Measurements from ENCODE around the gene SLC44A4.
"Not testable (repeated sequence)": the region's sequence is repeated elsewhere in the genome, so short reads cannot be mapped to it uniquely, and the experiment has no call there.

SLC44A4 gene

DNA sequence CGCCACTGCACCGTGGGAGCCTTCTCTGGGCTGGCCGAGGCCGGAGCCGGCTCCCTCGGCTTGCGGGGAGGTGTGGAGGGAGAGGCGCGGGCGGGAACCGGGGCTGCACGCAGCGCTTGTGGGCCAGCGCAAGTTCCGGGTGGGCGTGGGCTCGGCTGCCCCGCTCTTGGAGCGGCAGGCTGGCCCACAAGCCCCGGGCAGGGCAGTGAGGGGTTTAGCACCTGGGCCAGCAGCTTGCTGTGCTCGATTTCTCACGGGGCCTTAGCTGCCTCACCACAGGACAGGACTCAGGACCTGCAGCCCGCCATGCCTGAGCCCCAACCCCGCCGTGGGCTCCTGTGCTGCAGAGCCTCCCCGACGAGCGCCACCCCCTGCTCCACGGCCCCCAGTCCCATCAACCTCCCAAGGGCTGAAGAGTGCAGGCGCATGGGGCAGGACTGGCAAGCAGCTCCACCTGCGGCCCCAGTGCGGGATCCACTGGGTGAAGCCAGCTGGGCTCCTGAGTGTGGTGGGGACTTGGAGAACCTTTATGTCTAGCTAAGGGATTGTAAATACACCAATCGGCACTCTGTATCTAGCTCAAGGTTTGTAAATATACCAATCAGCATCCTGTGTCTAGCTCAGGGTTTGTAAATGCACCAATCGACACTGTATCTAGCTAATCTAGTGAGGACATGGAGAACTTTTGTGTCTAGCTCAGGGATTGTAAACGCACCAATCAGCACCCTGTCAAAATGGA, 26.6 kb downstream of the SLC44A4 start:
- not testable (repeated sequence) for DNase-seq

DNA sequence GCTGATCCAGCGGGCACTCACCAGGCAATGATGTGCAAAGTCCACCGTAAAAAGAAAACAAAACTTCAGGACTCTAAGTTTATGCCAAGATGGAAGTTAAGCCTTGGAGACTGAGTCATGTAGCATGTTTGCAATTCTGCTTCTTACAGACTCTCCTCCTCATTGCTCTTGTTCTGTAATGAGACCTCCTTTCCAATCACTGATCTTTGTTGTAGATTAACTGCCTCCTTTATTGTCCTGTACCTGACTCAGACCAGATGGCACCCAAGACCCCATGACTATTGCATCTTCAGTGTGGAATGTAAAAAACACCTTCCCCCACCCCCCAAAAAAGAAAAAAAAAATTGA, 27.3 kb downstream of the SLC44A4 start:
- no peak for DNase-seq

DNA sequence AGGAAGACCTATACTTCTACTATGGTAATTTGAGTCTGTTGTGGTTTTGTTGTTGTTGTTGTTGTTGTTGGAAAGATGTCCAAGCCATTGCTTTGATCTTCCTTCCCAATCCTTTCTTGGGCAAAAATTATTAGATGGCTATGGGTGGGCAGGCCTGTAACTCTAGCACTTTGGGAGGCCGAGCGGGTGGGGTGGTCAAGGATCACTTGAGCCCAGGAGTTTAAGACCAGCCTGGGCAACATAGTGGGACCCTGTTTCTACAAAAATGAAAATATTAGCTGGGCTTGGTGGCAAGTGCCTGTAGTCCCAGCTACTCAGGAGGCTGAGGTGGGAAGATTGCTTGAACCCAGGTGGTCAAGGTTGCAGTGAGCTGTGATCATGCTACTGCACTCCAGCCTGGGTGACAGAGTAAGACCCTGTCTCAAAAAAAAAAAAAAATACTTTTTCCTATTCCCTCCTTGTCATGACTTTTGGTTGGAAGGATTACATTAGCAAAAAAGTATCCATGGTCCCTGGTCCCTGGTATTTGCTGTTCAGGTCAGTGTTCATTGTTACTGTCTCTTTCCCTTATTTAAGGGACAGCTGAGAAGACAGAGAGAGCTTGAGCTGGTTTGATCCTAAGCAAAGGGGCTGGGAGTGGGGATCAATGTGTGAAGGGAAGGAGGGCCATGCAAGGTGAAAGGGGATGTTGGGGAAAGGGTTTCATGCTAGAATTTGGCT, 27.9 kb downstream of the SLC44A4 start:
- no peak for DNase-seq

DNA sequence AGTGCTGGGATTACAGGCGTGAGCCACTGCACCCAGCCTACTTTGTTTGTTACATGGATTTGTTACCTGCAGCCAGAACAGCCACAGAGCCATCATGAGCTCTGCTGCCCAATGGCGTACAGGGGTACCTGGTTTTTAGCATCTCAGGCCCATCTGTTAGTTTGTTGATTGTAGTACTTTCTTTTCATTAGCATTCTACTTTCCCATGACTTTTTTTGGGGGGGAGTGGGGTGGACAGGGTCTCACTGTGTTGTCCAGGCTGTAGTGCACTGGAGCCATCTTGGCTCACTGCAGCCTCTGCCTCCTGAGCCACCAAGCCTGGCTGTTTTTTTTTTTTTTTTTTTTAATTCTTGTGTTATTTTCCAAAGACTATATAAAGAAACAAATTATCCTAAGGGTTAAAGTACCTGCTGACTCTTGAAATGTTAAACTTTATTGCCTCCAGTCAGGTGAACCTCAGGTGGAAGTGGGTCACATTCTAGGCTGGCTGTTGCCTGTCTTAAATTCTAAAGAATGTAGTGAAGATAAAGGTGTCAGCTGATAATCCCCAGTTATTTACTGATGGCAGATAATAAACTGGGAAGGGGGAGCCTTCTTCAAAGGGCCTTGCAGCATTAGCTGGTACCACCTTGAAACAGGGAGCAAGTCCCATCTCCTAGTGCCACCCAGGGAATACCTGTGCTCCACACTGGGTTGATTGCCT, 31.4 kb downstream of the SLC44A4 start:
- no peak for DNase-seq

DNA sequence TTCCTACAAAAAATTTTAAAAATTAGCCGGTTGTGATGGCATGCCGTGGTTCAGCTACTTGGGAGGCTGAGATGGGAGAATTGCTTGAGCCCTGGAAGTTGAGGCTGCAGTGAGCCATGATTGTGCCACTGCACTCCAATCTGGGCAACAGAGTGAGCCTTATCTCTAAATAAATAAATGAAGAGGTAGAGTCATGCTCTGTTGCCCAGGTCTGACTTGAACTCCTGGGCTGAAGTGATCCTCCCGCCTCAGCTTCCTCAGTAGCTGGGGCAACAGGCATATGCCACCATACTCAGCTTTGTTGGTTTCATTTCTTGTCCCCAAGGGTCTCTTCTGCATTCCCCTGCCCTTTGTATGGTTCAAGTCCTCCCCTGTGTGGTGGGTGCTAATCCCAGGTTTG, 34.3 kb downstream of the SLC44A4 start:
- DNase-seq: no peak

DNA sequence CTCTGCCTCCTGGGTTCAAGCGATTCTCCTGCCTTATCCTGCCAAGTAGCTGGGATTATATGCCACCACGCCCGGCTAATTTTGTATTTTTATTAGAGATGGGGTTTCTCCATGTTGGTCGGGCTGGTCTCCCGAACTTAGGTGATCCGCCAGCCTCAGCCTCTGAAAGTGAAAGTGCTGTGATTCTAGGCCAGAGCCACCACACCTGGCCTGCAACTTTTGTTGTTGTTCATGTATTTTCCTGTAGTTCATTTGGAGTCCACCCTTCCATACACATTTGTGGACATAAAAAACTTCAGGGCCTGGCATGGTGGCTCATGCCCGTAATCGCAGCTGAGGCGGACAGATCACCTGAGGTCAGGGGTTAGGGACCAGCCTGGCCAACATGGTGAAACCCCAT, 36.7 kb downstream of the SLC44A4 start:
- DNase-seq: no peak

DNA sequence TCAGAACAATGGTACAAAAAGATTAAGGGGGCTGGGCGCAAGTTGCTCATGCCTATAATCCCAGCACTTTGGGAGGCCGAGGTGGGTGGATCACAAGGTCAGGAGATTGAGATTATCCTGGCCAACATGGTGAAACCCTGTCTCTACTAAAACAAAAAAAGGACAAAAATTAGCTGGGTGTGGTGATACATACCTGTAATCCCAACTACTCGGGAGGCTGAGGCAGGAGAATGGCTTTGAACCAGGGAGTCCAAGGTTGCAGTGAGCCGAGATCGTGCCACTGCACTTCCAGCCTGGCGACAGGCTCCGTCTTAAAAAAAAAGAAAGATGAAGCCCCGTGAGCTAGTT, 39.0 kb downstream of the SLC44A4 start:
- not testable (repeated sequence) for DNase-seq

DNA sequence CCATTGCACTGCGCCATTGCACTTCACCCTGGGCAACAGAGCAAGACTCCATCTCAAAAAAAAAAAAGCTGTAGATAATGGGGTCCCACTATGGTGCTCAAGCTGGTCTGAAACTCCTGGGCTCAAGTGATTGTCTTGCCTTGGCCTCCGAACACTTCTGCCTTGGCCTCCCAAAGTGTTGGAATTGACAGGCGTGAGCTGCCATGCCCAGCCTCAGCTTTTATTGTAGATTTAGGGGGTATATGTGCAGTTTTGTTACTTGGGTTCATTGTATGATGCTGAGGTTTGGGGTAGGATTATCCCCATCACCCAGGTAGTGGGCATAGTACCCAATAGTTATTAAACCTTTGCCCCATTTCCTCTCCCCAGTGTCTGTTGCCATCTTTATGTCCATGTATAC, 39.8 kb downstream of the SLC44A4 start:
- DNase-seq: no peak

DNA sequence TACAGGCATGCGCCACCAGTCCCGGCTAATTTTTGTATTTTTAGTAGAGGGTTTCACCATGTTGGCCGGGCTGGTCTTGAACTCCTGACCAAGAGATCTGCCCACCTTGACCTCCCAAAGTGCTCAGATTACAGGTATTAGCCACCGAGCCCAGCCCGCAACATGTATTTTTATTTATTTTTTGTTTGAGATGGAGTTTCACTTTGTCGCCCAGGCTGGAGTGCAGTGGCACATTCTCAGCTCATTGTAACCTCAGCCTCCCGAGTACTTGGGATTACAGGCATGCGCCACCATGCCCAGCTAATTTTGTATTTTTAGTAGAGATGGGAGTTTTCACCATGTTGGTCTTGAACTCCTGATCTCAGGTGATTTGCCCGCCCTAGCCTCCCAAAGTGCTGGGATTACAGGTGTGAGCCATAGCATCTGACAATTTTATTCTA, 40.7 kb downstream of the SLC44A4 start:
- DNase-seq: not testable (repeated sequence)

DNA sequence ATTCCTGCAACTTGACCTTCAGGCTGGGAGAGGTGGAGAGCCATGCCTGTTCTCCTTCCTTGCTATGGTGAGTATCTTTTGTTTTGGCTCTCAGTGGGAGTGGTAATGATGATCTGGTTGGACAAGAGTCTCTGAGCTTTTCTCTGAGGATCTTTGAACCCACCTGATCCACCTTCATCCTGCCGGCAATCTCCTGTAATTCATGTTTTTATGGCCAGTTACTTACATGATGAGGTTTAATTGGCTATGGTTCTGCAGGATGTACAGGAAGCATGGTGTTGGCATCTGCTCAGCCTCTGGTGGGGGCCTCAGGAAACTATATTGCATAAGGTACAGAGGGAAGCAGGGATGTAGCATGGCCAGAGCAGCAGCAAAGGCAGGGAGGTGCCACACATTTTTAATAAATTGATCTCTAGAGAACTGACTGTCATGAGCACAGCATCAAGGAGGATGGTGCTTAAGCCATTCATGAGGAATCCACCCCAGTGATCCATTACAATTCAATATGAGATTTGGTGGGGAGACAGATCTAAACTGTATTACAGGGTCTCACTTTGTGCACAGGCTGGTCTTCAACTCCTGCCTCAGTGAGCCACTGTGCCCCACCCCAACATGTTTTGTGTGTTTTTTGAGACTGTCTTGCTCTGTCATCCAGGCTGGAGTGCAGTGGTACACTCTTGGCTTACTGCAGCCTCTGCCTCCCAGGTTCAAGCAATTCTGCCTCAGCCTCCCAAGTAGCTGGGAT, 41.3 kb downstream of the SLC44A4 start:
- no peak for DNase-seq

DNA sequence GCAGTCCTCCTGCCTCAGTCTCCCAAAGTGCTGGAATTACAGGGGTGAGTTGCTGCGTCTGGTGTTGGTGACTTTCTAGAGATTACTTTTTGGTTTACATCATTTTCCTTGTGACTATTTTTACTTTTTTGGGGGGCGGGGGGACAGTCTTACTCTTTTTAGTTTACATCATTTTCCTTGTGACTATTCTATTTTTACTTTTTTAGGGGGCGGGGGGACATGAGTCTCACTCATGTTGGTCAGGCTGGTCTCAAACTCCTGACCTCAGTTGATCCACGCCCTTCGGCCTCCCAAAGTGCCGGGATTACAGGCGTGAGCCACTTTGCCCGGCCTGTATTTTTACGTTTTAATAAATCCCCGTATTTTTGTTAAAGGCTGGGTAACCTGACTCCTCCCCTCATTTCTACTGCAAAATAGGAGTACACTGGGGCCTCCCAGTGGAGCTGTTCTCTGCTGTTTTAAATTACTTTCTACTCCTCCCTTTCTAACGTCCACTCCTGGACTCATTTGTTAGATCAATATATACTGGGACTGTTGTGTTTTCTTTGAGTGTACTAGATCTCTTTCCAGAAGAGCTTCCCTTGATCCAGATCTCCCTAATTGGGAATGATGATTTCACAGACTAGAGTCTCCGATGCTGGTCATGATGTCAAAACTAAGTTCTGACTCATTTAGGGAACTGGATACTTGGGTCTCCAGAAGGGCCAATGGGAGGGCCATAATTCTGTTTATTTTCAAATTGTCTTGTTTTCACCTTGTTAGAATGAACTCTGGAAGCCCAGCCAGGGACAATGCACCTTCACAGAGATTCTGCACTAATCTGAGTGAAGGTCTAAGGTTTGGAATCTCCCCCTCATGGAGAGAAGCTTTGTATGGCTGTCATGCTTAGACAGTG, 42.1 kb downstream of the SLC44A4 start:
- DNase-seq: no peak

DNA sequence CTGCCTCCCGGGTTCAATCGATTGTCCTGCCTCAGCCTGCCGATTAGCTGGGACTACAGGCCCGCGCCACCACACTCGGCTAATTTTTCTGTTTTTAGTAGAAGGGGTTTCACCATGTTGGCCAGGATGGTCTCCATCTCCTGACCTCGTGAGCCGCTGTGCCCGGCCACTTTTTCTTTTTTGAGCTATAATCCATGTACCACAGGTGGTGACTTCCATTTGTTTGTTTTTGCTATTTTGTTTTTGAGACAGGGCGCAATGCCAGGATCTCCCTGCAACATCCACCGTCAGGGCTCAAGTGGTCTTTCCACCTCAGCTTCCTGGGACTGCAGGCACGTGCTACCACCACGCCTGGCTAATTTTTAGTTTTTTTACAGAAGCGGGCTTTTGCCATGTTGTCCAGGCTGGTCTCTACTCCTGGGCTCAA, 42.7 kb downstream of the SLC44A4 start:
- no peak for DNase-seq

DNA sequence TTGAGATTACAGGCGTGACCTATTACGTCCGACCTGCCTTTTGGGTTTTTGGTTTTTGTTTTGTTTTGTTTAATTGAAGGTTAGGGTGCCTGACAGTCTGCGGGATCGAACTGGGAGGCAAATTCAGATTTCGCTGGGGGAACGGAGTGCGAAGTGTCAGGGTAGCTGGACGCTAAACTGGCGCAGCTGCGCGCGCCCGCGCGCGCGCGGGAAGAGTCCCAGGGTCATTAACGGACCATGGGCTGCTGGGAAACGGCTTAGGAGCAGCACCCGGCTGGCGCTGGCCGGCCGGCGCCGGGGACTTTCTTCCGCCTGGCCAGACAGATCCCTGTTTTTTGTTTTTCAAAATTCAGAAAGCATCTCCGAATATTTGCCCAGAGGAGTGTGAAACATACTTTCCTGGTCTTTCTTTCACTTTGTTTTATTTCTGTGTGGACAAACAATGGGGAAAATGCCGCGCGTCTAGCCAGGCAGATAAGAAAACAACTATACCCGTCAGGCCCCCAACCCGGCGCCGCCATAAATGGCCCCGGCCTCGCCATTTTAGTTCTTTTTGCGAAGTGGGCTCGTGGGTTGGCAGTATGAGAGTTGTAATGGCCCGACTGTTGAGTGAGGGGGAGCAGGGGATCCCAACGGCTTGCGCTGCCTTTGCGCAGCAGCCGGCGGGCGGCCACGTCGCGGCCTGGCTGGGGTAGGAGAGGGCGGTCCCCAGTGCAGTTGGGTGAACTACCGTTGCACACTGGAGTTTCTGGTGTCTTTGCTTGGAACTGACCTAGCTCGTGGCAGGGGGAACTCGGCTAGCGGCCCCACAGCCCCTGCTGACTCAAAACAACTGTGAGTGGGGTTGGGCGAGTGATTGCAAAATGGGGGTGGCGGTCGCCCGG, 44.2 kb downstream of the SLC44A4 start:
- DNase-seq: peak; percentile 76 to 79

DNA sequence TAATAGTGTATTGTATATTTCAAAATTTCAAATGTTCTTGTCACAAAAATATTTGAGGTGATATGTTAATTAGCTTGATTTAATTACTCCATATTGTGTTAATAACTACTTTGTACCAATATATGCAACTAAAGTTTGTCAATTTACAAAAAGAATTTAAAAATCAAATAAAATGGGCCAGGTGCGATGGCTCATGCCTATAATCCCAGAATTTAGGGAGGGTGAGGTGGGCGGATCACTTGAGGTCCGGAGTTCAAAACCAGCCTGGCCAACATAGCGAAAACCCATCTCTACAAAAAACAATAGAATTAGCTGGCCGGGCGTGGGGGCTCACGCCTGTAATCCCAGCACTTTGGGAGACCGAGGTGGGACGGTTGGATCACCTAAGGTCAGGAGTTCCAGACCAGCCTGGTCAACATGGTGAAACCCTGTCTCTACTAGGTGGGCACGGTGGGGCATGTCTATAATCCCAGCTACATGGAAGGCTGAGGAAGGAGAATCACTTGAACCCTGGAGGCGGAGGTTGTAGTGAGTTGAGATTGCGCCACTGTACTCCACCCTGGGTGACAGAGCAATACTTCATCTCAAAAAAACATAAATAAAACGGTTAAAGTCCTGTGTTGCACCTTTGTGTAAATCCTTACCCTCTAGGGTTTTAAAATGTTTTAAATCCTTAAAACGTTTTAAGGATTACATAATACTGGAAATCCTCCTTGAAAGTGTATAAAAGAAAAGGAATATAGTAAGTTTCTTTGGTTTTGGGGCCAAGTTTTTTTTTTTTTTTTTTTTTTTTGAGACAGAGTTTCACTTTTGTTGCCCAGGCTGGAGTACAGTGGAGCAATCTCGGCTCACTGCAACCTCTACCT, 47.2 kb downstream of the SLC44A4 start:
- DNase-seq: no peak

DNA sequence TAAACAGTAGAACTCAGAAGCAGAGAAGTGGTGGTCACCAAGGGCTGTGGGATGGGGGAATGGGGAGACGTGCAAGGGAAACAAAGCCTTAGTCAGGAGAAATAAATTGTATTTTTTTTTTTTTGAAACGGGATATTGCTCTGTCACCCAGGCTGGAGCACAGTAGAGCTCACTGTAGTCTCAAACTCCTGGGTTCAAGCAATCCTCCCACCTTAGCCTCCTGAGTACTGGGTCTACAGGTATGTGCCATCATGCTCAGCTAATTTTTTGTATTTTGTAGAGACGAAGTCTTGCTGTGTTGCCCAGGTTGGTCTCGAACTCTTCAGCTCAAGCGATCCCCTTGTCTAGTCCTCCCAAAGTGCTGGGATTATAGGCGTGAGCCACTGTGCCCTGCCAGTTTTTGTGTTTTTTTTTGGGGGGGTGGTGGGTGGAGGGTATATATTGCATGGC, 47.9 kb downstream of the SLC44A4 start:
- no peak for DNase-seq

DNA sequence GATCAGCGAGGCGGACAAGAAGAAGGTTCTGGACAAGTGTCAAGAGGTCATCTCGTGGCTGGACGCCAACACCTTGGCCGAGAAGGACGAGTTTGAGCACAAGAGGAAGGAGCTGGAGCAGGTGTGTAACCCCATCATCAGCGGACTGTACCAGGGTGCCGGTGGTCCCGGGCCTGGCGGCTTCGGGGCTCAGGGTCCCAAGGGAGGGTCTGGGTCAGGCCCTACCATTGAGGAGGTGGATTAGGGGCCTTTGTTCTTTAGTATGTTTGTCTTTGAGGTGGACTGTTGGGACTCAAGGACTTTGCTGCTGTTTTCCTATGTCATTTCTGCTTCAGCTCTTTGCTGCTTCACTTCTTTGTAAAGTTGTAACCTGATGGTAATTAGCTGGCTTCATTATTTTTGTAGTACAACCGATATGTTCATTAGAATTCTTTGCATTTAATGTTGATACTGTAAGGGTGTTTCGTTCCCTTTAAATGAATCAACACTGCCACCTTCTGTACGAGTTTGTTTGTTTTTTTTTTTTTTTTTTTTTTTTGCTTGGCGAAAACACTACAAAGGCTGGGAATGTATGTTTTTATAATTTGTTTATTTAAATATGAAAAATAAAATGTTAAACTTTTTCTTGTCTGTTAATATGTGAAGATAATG, 49.0 kb downstream of the SLC44A4 start:
- no peak for DNase-seq

DNA sequence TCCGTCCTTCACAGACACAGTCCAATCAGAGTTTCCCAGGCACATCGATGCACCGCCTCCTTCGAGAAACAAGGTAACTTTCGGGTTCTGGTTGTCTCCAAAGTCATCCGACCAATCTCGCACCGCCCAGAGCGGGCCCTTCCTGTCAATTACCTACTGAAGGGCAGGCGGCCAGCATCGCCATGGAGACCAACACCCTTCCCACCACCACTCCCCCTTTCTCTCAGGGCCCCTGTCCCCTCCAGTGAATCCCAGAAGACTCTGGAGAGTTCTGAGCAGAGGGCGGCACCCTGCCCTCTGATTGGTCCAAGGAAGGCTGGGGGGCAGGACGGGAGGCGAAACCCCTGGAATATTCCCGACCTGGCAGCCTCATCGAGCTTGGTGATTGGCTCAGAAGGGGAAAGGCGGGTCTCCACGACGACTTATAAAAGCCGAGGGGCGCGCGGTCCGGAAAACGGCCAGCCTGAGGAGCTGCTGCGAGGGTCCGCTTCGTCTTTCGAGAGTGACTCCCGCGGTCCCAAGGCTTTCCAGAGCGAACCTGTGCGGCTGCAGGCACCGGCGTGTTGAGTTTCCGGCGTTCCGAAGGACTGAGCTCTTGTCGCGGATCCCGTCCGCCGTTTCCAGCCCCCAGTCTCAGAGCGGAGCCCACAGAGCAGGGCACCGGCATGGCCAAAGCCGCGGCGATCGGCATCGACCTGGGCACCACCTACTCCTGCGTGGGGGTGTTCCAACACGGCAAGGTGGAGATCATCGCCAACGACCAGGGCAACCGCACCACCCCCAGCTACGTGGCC, 51.3 kb downstream of the SLC44A4 start, which contains the start of gene HSPA1B:
Gene HSPA1B, plus strand, starts transcription at position 453 of the 794 bp plus-strand sequence. Its CDS starts 213 bp downstream, at position 666.
- DNase-seq: peak; percentile 83 to 89

DNA sequence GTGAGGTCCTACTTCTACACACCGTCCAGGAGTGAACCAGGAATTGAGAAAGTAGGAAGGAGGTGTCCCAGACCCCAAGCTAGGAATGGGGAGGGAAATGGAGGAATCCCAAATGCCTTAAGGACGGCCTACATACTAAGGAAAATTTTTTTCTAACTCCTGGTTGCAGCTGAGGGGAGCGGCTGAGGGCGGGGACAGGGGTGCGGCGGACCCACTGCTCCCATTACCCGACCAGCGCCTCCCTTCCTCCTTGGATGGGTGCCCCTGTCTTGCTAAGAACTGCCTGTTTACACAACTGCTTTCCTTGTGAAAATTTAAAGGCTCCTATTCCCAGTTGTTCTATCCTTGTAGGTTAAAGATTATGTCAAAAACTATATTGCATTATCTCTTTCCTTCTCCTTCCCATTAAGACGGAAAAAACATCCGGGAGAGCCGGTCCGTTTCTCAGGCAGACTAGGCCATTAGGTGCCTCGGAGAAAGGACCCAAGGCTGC, 52.0 kb downstream of the SLC44A4 start:
- DNase-seq: no peak
